PC-3 (cell line): Measurements from ENCODE around the gene ZRANB1. TPM values are rescaled to one million over a fixed set of nuclear protein-coding genes. Genes with fewer than 3 reads are reported as not detected.

ENCODE experiments used
- ATAC-seq: fragments of 200-7000 bp; cut with Tn5 transposase; 2 replicates; pipeline ENCODE4 v1.9.1; 2020; ENCODE audit warnings: mild to moderate bottlenecking, moderate library complexity
- BruUV-seq: library from RNA; stranded (reverse); fragments of 400-500 nt; replicated peaks from 2 replicates; lab custom pipeline; 2021; lab: Mats Ljungman, UMichigan
- CTCF ChIA-PET: fragments of 300-600 bp; sonication (Branson Sonifier 250); formaldehyde crosslinking; loops from one replicate; lab custom pipeline; 2022; ENCODE audit warnings: antibody characterized with exemption; lab: Charles Lee
- POLR2A ChIA-PET: fragments of 300-600 bp; sonication (Branson Sonifier 250); formaldehyde crosslinking; loops from one replicate; lab custom pipeline; 2022; ENCODE audit warnings: antibody characterized with exemption; ENCODE audit not compliant: unreplicated experiment; lab: Charles Lee
- DNase-seq: peaks from one replicate; pipeline ENCODE4 v3.0.0-alpha.2; 2015
- H2AFZ ChIP-seq: fragments of 300-600 bp; sonication (generic); 2 replicates; pipeline ENCODE4 v1.6.0; 2016; ENCODE audit warnings: antibody characterized with exemption, low read length
- H3F3A ChIP-seq: fragments of 300-600 bp; sonication (generic); one replicate; pipeline ENCODE4 v1.6.0; 2017; ENCODE audit warnings: antibody characterized with exemption, low read length, control low read depth, mild to moderate bottlenecking; ENCODE audit not compliant: unreplicated experiment
- H3K27ac ChIP-seq: fragments of 300-600 bp; sonication (generic); 2 replicates; pipeline ENCODE4 v1.5.1; 2016; ENCODE audit warnings: mild to moderate bottlenecking, low read length
- H3K27me3 ChIP-seq: fragments of 300-600 bp; sonication (generic); 2 replicates; pipeline ENCODE4 v1.6.1; 2016; ENCODE audit warnings: low read length, mixed read lengths
- H3K36me3 ChIP-seq: fragments of 300-600 bp; sonication (generic); 2 replicates; pipeline ENCODE4 v1.6.1; 2016; ENCODE audit warnings: low read depth, mixed run types, low read length, mixed read lengths
- H3K4me1 ChIP-seq: fragments of 300-600 bp; sonication (generic); 2 replicates; pipeline ENCODE4 v1.5.1; 2016; ENCODE audit warnings: low read length; ENCODE audit not compliant: insufficient read depth
- H3K4me2 ChIP-seq: fragments of 300-600 bp; sonication (generic); 2 replicates; pipeline ENCODE4 v1.6.0; 2016; ENCODE audit warnings: low read length
- H3K4me3 ChIP-seq: fragments of 300-600 bp; sonication (generic); 2 replicates; pipeline ENCODE4 v1.5.1; 2016; ENCODE audit warnings: mild to moderate bottlenecking, low read length, mixed read lengths
- H3K79me2 ChIP-seq: fragments of 300-600 bp; sonication (generic); 2 replicates; pipeline ENCODE4 v1.6.1; 2017; ENCODE audit warnings: low read length, mixed read lengths
- H3K9ac ChIP-seq: fragments of 300-600 bp; sonication (generic); 2 replicates; pipeline ENCODE4 v1.6.0; 2016; ENCODE audit warnings: mild to moderate bottlenecking, low read length
- H3K9me2 ChIP-seq: fragments of 300-600 bp; sonication (generic); replicated peaks from 2 replicates; pipeline ENCODE4 v1.6.1; 2016; ENCODE audit warnings: mixed run types, low read length, mixed read lengths
- H3K9me3 ChIP-seq: fragments of 300-600 bp; sonication (generic); 2 replicates; pipeline ENCODE4 v1.6.1; 2016; ENCODE audit warnings: low read length, mixed read lengths
- H4K20me1 ChIP-seq: fragments of 300-600 bp; sonication (generic); 2 replicates; pipeline ENCODE4 v1.6.1; 2016; ENCODE audit warnings: low read length, mixed read lengths
- EZH2 ChIP-seq: fragments of 300-600 bp; sonication (generic); IDR thresholded peaks from one replicate; pipeline ENCODE4 v1.6.1; 2017; ENCODE audit warnings: antibody characterized with exemption, mild to moderate bottlenecking, low read length; ENCODE audit not compliant: unreplicated experiment
- EZH2phosphoT487 ChIP-seq: fragments of 300-600 bp; sonication (generic); IDR thresholded peaks from 2 replicates; pipeline ENCODE4 v1.6.1; 2018; ENCODE audit warnings: mild to moderate bottlenecking, antibody characterized with exemption, low read length, borderline replicate concordance
- intact Hi-C: fragments of 100-400 bp; cut with micrococcal nuclease; formaldehyde crosslinking; loops from 2 replicates; pipeline ENCODE4 v1.9.0; 2023
- total RNA-seq: library from RNA; depleted of rRNA; stranded (reverse); fragments of >200 nt; gene quantifications from 2 replicates; pipeline ENCODE4 v1.2.3, GENCODE V29; 2014
- TF ChIP-seq, protein P1 (sequence below): fragments of 300-600 bp; sonication (generic); conservative IDR thresholded peaks from 2 replicates; pipeline ENCODE4 v1.5.1; 2017; ENCODE audit warnings: antibody characterized with exemption, low read depth, mild to moderate bottlenecking, low read length

The ZRANB1 gene
- total RNA-seq, 1 experiment from 2014 or later = 12.8 TPM

DNA sequence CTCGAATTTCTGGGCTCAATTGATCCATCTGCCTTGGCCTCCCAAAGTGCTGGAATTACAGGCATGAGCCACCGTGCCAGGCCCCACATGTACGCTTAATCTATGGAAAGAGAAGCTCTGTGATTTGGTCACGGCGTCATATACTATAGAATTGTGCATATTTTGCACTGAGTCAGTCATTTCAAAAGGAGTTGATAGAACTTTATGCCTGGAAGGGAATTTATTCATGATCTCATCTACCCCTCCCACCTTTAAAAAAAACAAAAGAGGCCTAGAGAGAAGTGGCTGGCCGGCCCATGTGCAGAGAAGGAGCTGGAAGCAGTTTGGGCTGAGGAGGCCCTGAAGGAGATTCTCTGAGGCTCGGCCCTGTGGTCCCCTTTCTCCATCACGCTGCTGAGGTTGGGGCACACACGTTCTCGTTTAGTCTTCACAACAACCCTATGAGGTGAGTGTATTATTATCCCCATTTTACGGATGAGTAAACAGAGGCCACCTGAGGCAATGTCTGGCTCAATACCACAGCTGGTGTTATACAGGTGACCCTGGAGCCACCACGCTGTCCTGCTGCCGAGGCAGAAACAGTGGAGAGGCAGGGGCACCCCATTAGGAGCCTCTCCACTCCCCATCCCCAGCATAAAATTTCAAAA, 47.2 kb upstream of the ZRANB1 start:
- CTCF ChIA-PET = no interaction called here
- TF ChIP-seq EZH2 (no peak), EZH2phosphoT487 (no peak)
- TF ChIP-seq, protein P1, sequence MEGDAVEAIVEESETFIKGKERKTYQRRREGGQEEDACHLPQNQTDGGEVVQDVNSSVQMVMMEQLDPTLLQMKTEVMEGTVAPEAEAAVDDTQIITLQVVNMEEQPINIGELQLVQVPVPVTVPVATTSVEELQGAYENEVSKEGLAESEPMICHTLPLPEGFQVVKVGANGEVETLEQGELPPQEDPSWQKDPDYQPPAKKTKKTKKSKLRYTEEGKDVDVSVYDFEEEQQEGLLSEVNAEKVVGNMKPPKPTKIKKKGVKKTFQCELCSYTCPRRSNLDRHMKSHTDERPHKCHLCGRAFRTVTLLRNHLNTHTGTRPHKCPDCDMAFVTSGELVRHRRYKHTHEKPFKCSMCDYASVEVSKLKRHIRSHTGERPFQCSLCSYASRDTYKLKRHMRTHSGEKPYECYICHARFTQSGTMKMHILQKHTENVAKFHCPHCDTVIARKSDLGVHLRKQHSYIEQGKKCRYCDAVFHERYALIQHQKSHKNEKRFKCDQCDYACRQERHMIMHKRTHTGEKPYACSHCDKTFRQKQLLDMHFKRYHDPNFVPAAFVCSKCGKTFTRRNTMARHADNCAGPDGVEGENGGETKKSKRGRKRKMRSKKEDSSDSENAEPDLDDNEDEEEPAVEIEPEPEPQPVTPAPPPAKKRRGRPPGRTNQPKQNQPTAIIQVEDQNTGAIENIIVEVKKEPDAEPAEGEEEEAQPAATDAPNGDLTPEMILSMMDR = no peak
- H3F3A ChIP-seq = no peaks in the 10 kb centered on the region
- POLR2A ChIA-PET = no interaction called here
- H3K79me2 ChIP-seq = no peaks in the 10 kb centered on the region
- no peak overlapping the region for H3K4me2 ChIP-seq
- H4K20me1 ChIP-seq = no peaks in the 10 kb centered on the region
- no peak overlapping the region for H3K9ac ChIP-seq
- H3K4me1 ChIP-seq = no peaks in the 10 kb centered on the region
- H2AFZ ChIP-seq = no peak overlapping the region
- H3K9me3 ChIP-seq = no peaks in the 10 kb centered on the region
- no TSS peak for BruUV-seq
- DNase-seq (no peak), ATAC-seq (no peak)
- H3K27me3 ChIP-seq = no peaks in the 10 kb centered on the region
- no peak overlapping the region for H3K4me3 ChIP-seq
- H3K36me3 ChIP-seq = no peaks in the 10 kb centered on the region
- H3K9me2 ChIP-seq = no peaks in the 10 kb centered on the region
- intact Hi-C loops = no loop called here
- H3K27ac ChIP-seq = no peak overlapping the region

GRCh38 chr10:124896751-124897150, 45.2 kb upstream of the ZRANB1 start:
- CTCF ChIA-PET = no interaction called here
- no TSS peak for BruUV-seq

DNA sequence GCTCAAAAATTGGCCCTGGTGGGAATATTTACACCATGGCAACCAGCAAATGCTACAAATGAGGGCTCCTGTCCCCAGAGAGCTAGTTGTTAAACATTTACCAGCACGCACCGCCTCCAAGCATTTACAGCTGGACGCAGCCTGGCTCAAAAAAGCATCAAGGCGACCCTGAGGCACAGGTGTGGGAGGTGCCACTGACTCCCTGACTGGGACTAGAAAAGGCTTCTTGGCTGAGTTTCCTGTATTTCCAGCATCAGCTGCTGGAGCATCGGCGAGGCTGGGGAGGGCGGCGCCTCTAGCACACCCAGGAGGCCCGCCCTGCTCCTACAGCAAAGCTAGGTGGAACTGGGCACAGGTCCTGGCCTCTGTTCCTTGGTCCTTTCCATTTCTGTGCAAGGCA, 43.5 kb upstream of the ZRANB1 start:
- Histone ChIP-seq H3K4me1 (no peaks in the 10 kb centered on the region), H3K9ac (no peak overlapping the region), H3K9me2 (no peaks in the 10 kb centered on the region), H3K27me3 (no peaks in the 10 kb centered on the region), H2AFZ (no peak overlapping the region), H3K9me3 (no peaks in the 10 kb centered on the region), H3K79me2 (no peaks in the 10 kb centered on the region), H3K4me3 (no peak overlapping the region), H3K36me3 (no peaks in the 10 kb centered on the region), H4K20me1 (no peaks in the 10 kb centered on the region), H3F3A (no peaks in the 10 kb centered on the region), H3K27ac (no peak overlapping the region), H3K4me2 (no peak overlapping the region)
- no peak for DNase-seq
- TF ChIP-seq EZH2phosphoT487 = no peak
- TF ChIP-seq, protein P1 = no peak
- TF ChIP-seq EZH2 = no peak
- ChIA-PET CTCF (no interaction called here), POLR2A (no interaction called here)
- ATAC-seq = no peak
- intact Hi-C loops = no loop called here
- BruUV-seq = no TSS peak

More at GRCh38 chr10:124896751-124897150, 45.2 kb upstream of the ZRANB1 start:
- H3F3A ChIP-seq = no peaks in the 10 kb centered on the region
- ATAC-seq (no peak), DNase-seq (no peak)
- H4K20me1 ChIP-seq = no peaks in the 10 kb centered on the region
- no peak overlapping the region for H3K4me2 ChIP-seq
- no peaks in the 10 kb centered on the region for H3K27me3 ChIP-seq
- no peak overlapping the region for H3K4me3 ChIP-seq
- no peaks in the 10 kb centered on the region for H3K36me3 ChIP-seq
- no peak overlapping the region for H2AFZ ChIP-seq
- intact Hi-C loops = no loop called here
- H3K9me2 ChIP-seq = no peaks in the 10 kb centered on the region
- no peak overlapping the region for H3K27ac ChIP-seq
- no peak overlapping the region for H3K9ac ChIP-seq
- H3K9me3 ChIP-seq = no peaks in the 10 kb centered on the region
- TF ChIP-seq, protein P1 = no peak
- no peak for TF ChIP-seq EZH2
- TF ChIP-seq EZH2phosphoT487 = no peak
- POLR2A ChIA-PET = no interaction called here
- H3K79me2 ChIP-seq = no peaks in the 10 kb centered on the region
- no peaks in the 10 kb centered on the region for H3K4me1 ChIP-seq
